Middle frontal gyrus (tissue), 1 donor: ENCODE measurements around the gene HELLS.
"Not testable (repeated sequence)": the region's sequence is repeated elsewhere in the genome, so short reads cannot be mapped to it uniquely, and the experiment has no call there.

Experiments used
- DNase-seq: peaks from one replicate; pipeline ENCODE4 v3.0.0-alpha.2; 2015; ENCODE audit warnings: low spot score; ENCODE audit errors: extremely low spot score

Gene HELLS

GRCh38 chr10:94545391-94546048, at the start of gene HELLS:
TSS of gene HELLS (plus strand) at chr10:94545788. CDS start at chr10:94545922, 134 bp downstream.
- peak; percentile 51 for DNase-seq

DNA sequence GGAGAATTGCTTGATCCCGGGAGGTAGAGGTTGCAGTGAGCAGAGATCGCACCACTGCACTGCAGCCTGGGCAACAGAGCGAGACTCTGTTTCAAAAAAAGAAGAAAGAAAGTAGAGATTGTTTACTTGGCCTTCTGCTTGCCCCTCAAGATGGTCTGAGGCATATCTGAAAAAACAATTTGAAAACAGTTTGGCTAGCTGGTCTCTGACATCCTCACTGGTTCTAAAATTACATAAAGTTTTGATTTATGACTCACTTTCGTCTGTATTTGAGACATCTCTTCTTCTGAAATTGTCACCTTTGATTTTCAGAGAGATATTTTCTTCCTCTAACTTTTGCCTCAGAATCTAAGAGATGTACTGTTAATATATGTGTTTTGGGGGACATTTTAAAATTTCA, 49.6 kb upstream of the HELLS start:
- no peak for DNase-seq

DNA sequence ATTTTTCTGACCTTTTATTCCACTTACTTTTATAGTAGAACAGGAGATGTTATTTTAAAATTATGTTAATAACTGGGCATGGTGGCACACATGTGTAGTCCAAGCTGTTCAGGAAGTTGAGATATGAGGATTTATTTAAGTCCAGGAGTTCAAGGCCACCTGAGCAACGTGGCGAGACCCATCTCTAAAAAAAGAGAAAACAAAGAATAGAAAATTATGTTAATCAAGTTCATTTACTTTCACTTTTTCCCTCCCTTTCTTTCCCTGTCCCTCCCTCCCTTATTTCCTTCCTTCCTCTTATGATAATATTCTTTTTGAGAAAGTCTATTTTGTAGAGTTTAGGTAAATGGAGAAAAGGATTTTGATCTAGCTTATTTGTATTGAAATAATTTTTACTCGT, 48.9 kb upstream of the HELLS start:
- no peak for DNase-seq

- DNase-seq = no peak
Measured at GRCh38 chr10:94500063-94500462, 45.5 kb upstream of the HELLS start.

DNA sequence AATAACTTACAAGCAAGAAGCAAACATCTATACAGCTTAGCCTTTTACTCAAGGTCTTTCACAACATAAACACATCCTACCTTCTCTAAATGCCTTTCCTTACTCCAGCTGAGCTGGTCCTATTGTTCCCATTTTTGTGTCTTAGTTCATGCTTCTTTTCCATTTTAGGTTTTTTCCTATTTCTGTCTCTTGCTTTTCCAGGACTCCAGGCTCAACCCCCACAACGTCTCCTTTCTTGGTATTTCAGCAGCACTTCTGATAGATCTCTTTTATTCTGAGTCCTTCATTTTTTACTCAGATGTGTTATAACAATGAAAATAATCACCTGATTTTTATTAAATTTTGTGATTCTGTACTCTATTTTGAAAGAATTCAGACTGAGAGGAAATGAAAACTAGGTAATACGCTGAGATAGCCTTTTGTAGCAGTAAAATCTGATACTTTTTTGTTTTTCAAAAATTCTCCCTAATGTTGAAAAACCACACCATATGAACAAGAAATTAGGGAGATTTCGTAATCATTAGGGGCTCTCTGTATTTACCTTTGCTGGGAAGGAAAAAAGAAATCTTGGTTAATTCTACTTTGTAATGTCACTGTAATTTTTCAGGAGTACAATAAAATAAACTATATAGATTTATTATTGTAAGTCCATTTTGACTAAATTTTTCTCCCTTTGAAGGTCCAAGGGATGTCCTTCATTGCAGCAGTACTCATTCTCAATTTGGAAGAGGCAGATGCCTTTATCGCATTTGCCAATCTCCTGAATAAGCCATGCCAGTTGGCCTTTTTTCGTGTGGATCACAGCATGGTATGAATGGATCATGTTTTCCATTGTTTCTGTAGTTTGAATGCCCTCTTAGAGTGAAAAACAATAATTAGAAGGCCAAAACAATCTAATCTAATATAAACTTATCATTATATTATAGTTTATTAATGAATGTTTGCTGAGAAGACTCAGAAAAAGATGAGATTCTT, 24.0 kb upstream of the HELLS start:
- no peak for DNase-seq

GRCh38 chr10:94524146-94524545, 21.4 kb upstream of the HELLS start:
- no peak for DNase-seq

GRCh38 chr10:94524711-94525110, 20.9 kb upstream of the HELLS start:
- no peak for DNase-seq

DNA sequence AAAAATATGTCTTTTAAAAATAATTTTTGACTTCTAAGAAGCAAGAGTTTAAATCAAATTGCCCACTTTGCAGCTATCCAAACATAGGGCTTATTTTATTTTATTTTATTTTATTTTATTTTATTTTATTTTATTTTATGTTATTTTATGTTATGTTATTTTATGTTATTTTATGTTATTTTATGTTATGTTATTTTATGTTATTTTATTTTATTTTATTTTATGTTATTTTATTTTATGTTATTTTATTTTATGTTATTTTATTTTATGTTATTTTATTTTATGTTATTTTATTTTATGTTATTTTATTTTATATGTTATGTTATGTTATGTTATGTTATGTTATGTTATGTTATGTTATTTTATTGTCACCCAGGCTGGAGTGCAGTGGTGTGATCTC, 14.0 kb upstream of the HELLS start:
- DNase-seq = not testable (repeated sequence)

GRCh38 chr10:94533027-94533426, 12.6 kb upstream of the HELLS start:
- DNase-seq = no peak

GRCh38 chr10:94542282-94542681, 3.3 kb upstream of the HELLS start:
- DNase-seq = not testable (repeated sequence)

DNA sequence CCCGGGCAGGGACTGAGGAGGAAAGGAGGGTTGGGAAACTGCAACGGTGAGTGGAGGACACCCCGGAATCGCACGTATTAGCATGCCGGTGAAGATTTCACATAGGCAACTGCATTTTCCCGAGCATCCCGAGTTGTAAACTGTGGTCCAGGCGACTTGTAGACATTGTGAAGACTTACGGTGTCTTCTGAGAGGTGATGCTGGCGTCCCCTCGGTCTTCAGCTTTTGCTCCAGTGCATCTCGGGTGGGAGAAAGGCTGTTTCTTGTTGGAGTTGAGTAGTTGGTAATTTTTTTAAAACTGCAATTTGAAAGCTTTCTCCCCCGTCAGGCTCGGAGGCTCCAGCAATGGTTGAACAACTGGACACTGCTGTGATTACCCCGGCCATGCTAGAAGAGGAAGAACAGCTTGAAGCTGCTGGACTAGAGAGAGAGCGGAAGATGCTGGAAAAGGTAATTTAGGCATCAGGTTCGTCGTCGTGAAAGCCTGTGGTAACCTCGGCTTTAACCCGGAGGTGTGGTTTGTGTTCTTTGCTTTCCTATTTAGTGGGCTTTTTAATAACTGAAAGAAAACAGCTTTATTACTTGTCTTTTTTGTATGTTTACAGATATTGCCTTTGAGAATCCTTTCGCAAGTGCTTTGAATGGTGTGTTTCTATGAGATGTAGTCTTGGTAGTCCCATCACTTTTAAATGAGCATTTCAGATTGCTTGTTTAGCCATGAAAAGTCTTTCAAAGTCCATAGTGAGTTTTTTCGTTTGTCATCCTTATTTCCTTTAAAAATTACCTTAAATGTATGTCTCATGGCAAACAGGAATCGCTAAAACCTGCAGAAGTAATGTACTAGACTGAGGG, 687 bp downstream of the HELLS start:
- no peak for DNase-seq

- no peak for DNase-seq
Measured at GRCh38 chr10:94546901-94547185, 1.3 kb downstream of the HELLS start.

DNA sequence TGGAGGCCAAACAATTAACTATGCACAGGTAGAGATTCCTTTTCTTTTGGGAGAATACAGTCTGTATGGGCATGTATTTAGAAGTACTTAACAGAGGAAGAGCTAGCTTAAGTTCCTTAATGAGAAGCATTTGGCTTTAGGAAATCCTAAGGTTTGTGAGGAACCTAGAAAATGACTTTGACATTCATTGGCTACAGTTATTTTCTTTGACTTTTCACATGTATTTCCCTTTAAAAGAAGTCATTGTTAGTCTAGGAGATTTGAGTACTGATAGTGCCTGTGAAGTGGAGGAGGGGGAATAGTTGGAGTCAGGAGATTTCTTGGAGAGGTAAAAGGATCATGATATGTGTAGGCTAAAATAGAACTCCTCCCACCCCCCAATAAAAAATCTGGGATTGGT, 3.6 kb downstream of the HELLS start:
- no peak for DNase-seq

GRCh38 chr10:94567714-94568307, 22.2 kb downstream of the HELLS start:
- not testable (repeated sequence) for DNase-seq

- DNase-seq = no peak
Measured at GRCh38 chr10:94571081-94571480, 25.5 kb downstream of the HELLS start.

DNA sequence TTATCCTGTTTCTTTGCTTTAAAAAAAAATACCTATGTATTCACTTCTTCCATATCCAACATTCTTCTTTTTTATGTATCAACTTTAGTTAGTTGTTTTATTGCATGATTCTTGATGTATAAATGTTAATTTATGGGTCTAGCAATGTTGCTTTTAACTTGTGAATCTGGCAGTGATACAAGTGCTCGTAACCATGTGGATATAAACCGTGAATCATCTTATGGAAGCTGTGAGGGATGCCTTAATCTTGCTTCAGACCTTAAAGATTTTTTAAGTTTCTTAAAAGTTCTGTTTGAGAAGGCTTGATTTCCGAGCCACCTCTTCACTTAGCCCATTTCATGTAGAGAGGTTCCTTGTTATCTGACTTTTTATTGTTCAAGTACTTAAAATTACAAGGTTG, 25.9 kb downstream of the HELLS start:
- no peak for DNase-seq

GRCh38 chr10:94578790-94579189, 33.2 kb downstream of the HELLS start:
- no peak for DNase-seq

DNA sequence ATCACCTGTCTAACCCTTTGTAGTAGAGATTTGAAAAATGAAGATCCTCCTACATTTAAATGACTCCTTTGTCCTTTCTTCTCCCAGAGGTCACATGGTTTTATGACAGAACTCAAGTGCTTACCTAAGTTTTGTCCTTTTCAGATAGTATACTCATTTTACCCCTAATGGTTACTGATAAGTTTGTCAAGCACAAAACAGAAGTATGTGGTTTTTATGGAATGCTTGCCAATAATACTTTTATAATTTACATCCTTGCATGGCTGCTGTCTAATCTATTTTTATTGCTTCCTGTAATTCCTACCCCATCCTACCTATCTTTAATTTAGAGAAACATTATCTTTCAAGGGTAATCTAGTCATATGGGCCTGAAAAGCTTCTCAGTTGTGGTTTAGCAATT, 37.5 kb downstream of the HELLS start:
- DNase-seq = no peak

GRCh38 chr10:94591461-94592205, 46.0 kb downstream of the HELLS start:
- DNase-seq = no peak

DNA sequence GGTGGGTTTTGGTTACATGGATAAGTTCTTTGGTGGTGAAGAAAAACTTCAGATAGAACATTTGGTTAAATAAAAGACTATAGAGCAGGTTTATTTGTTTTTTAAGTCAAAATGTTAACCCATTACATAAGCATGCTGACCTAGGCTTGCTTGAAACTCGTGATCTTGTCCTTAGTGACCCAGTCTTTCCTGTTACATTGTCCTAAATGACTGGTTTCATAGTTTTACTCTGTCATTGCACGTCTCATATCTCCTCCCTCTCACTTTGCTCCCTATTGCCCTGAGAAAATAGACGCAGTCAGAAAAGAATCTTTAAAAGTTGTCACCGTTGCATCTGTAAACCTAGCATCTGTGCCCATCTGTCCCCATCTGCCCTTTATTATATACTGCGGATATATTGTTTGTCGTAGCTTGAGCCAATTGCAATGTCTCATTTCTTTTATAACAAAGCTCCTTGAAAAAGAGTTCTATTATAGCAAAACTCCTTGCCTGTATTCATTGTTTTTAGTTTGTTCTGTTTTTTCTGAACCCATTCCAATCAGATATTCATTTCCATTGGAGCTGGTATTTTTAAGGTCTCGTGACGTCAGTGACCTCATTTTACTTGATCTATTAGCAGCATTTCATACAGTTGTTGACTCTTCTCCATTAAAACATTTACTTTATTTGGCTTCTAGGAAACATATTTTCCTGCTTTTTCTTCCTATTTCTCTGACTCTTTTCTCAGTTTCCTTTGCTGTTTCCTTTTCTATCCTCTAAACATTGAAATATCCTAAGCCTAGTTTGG, 57.3 kb downstream of the HELLS start:
- no peak for DNase-seq
